Activated T-cell treated with anti-CD3 and anti-CD28 coated beads for 48 hours (primary cell): Measurements from ENCODE around the gene PAX8.
"Not testable (repeated sequence)": the region's sequence is repeated elsewhere in the genome, so short reads cannot be mapped to it uniquely, and the experiment has no call there.

Experiments
- DNase-seq: peaks from one replicate; pipeline ENCODE4 v3.0.0-alpha.2; 2020; ENCODE audit warnings: low read depth

The PAX8 gene

DNA sequence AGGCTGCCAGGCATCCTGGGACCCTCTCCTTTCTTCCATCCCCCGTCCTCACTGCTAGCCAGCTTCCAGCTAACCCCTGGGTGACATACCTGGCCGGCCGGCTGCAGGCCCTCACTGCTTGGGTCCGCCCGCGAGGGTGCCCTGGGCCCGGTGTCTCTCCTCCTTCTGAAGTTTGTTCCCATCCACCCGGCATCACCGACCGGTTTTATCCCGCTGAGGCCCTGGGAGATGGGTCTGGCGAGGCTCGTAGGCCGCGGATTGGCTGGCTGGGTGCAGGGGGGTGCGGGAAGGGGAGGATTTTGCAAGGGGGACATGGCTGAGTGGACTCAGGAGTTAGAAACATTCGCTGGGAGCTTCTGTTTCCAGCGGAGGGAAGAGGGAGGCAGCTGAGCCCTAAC lies at the start of gene PAX8:
PAX8 (minus strand) TSS at position 180 of the 398 bp plus-strand sequence. CDS start 527 bp downstream, outside the sequence.
- DNase-seq, result no peak

DNA sequence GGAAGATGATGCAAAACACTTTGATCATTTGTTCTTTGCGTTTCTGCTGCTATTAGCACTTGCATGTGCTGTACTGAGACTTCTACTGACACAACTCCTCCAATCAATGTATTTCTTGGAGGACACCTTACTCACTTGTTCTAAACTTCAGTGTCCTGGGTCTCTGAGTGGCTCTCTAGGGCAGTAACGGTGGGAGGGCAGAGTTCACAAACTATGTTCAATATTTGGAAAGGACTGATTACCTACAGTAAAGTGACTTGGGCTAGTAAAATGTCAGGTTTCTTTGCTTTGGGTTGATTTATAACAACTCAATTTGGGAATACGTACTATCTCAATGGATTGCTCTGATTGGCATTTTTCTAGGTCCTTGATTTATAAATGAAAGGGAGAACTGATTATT lies 49.3 kb upstream of the PAX8 start:
- DNase-seq, result no peak

DNA sequence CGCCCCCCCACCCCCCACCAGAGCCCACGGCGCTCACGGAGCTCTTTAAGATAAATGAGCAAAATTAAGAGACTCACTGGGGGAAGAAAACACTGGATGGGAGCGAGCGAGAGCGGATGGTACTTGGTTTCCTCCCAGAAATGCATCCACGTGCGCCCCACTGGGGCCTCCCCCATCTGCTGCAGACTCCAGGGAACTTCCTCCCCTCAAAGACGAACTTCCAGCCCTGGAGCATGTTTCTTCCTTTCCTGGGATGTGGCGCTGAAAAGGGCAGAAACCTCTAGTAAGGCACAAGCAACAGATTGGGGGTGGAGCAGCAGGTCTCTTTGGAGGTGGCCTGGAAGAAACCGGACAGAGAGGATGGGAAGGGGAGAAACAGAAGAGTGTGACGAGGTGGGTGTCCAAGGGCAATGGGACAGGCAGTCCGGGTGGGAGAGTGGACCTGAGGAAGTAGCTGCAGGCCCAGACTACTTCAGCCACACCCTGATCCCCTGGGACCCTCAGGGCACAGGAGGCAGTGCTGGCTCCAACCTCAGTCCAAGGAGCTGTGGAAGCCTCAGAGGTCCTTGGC lies 46.5 kb upstream of the PAX8 start:
- not testable (repeated sequence) for DNase-seq

DNA sequence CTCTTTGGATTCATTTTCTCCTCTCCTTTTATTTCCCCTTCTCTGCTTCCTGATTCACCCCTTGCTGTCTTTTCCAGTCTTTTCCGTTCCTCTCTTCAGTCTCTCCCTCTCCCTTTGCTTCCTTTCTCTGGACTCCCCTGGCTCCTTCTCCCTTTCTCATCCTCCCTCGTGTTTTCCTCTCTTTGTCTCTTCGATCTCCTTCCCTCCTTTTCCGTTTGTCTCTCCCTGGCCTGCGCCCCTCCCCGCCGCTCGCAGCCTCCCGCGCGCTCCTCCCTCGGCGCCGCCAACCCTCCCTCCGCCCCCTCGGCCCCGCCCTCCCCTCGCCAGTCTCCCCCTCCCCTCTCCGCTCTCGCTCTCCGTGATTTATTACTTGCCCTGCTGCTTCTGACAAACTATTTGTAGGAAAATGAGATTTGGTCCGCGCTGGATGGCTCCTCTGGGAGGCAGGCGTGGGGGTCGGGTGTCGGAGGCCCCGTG lies 46.0 kb upstream of the PAX8 start:
- peak; percentile 41 for DNase-seq

DNA sequence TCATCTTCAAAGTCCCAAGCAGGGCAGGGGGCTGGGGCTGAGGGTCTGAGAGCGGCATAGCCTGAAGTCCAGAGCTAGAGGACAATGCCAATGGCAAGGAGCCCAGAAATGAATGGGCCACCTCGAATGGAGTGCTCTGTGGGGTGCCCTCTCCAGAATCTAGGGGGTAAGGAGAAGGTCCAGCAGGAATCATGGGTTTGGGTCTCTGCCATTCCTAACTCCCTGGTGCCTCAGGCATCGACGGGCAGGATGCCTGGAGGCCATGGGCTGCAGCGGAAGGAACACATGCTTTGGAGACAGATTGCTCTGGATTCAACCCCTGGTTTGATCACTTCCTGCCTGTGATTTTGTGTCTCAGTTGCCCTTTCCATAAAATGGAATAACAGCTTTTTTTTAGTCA lies 44.4 kb upstream of the PAX8 start:
- not testable (repeated sequence) for DNase-seq

DNA sequence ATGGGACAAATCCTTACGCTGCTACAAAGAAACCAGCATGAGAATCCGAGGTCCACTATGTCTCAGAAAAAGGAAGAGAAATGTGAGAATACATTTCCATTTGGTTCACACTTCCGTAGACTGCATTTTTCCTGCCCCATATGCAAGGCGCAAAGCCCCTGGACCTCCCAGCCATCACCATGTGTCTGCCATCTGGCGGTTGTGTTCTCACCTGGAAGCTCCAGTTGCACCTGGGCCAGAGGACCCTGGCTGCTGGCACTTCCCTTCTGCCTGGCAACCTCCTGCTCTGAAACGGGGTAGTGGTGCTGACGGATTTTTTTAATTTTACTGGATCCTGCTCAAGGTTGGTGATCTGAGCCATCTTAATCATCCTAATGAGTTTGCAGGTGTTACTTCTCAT lies 41.4 kb upstream of the PAX8 start:
- not testable (repeated sequence) for DNase-seq

DNA sequence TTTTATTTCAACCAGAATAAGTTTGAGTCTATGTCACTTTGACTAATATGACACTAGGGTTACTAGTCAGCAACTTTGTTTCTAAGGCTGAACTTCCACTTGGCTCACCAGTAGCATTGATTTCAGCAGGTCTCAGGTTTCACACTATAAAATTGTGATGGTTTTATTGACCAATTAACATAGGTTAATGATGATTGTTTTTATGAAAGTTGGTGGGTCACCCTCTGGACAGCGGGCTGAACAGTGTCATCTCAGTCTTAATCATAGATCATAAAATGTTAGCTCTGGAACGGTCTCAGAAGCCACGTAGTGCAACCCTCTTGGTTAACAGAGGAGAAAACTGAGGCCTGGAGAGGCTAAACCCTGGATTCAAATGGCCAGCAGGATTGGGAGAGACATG lies 40.2 kb upstream of the PAX8 start:
- DNase-seq, result not testable (repeated sequence)

DNA sequence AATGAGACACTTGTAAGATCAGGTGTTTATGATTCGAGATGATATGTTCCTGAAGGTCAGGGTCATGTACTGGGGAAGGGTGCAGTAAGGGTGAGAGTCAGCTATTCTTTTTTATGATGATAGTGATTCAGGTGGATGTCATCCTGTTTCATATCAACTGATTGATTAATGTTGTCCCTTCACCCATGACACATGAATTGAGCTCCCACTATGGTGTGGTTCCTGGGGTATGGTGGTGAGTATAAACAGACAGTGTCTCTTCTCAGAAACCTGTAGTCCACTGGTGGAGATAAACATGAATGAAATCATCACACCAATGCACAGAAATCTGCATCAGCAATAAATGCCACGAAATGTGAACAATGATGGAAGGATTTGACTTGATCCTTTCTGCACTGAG lies 37.4 kb upstream of the PAX8 start:
- no peak for DNase-seq

DNA sequence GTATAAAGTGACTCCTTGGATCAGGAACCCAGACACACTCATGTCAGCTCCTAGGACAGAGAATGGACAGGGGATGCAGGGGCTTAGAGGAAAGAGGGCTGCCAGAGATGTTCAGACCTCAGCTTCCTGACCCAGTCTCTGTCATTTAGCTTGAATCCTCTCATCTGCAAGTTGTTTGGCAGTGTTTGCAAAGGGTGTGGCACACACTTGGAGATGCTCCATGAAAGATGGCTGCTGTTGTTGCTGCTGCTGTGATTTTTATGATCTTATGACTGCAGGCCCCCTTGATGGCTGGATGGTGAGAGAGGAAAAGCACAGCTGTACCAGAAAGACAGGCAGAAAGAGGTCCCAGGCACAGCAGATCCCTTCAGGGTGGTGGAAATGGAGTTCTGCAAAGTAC lies 35.9 kb upstream of the PAX8 start:
- DNase-seq, result not testable (repeated sequence)

DNA sequence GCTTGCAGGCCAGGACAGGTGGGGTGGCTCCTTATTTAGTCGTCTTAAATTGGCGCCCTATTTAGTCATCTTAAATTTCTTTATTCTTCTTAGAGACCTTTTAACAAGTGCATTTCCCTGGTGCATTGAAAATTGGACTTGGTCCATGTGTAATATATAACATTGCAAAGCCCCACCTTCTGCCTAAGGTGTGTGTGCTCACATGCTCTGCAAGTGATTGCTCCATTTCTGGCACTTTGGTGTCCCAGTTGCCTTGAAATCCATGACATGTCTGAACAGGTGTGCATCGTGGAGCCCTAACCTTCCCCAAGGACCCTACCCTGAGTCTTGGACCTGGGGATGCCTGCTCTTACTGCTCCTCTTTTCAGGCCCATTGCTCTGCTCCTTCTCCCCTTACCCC lies 35.5 kb upstream of the PAX8 start:
- not testable (repeated sequence) for DNase-seq

DNA sequence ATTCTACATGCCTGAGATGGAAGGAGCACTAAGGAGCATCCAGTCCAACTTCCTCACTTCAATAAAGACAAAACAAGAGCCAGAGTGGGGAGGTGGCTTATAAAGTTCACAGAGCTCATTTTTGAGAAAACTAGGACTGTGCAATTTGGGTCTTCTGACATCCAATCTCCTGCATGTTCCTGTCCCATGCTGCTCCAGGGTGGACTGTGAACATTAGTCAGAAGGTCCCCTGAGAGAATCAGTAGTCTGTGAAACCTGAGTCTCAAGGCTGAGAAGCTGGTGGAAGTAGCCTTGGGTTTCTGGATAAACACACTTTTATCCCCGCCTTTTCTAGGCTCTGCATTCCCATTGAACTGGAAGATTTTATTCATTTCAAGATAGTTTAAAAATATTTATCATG lies 33.1 kb upstream of the PAX8 start:
- DNase-seq, result not testable (repeated sequence)

DNA sequence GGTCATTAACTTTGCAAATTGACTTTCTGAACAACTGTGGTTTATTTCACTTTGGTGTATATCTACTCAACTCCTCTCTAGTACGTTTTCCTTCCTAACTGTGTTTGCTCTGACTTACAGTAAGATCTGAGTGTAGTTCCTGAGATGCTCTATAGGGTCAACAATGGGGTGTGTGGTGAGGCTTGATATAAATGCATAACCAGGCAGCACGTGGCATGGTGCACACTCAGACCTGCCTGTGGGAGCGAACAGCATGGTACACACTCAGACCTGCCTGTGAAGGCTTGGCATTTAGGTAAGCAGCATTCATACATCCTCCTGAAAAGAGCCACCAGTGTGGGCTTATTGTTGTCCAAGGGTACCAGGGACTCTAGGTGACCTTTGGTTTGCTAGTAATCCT lies 32.5 kb upstream of the PAX8 start:
- DNase-seq, result not testable (repeated sequence)

DNA sequence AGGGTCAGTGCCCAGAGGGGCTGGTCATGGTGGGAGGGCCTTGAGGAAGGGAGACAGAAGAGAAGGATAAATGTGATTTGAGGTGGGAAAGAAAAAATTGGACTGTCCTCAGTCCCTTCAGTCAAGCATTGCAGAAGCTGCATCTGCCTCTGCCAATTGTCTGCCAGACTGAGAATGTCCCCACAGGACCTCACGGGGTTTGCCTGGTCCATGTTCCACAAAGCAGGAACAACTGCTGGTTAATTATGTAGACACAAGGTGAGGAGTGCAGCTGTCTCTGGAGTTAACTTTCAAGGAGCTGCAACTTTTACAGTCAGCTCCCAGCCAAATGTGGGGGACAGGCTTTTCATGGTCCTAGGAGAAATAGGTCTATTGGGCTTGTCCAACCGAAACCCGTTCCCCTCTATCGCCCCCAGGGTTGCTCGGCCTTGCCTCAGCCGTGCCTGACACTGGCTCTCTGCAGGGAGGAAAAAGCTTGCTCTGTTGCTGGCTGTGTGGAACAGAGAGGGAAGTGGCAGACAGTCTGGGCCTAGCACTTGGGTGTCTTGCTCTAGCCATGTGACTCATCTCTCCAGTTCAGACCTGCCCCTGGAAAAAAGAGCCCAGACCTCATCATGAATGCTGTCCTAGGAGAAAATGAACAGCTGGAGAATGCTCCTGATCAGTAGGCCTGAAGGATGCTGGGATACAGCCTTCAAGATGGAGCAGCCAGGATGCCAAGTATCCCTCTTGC lies 31.1 kb upstream of the PAX8 start:
- DNase-seq, result no peak

DNA sequence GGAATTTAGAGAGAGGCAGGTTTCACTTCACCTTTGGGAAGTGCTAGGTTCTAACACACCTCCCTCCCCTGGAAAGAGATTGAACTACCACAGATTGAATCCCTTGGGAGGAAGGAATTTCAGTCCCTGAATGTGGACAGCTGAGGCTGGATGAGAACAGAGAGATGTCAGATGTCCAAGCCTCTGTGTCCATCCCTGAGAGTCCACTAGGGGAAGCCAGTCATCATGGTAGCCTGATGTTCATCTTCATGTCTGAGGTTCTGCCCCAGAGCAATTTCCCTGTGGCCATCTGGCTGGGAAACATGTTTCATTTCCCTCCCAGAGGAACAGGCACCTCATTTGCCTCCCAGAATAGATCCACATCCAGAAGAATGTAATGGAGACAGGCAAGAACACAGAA lies 30.1 kb upstream of the PAX8 start:
- not testable (repeated sequence) for DNase-seq

DNA sequence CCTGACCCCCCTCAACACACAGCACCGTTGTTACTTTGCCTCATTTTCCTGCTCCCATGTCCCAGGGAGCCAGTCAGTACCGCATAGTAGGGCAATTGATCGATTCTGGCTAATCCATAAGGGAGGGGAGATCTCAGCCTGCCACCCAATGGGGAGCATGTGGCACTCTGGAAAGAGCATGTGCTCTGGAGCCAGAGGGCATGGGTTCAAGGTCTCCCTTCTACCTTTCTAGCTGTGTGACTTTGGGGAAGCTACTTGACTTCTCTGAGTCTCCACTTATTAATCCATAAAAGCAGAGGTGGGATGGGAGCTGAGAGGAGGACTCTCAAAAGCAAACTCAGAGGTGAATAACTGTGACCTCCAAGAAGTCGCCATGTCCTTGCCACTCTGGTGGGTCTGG lies 27.5 kb upstream of the PAX8 start:
- not testable (repeated sequence) for DNase-seq

DNA sequence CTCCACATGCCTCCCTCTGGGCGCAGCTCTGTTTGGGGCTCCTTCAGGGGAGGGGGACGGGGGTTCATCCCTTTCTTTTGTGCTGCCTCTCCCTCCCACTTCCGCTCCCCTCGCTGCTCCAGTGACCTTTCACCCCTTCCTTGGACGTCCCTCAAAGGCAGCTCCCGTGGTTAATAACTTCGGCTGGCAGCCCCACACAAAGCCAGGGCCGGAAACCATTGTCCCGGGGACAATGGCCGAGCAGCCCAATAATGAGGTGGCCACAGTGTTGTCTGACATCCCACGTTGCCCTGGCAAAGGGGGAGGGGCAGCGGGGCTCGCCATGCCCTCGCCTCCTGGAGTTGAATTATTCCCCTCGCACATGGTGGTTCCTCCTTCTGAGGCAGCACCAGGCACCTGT lies 27.0 kb upstream of the PAX8 start:
- not testable (repeated sequence) for DNase-seq

DNA sequence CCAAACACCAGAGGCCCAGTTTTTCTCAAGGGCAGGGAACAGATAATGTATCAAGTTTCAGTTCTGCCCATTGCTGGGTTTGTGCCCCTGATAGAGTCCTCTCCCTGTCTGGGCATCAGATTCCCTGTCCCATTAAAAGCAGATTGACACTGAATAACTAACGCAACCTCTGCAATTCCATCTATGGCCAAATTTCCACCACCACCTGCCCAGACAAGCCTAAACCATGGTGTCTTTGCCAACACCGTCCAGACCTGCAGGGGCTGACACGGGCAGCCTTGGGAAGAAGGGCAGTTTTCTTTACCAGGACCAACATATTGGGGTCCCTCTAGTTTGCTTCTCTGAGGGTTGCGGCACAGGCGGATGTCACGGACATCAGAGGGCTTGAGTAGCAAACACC lies 26.4 kb upstream of the PAX8 start:
- DNase-seq, result no peak

DNA sequence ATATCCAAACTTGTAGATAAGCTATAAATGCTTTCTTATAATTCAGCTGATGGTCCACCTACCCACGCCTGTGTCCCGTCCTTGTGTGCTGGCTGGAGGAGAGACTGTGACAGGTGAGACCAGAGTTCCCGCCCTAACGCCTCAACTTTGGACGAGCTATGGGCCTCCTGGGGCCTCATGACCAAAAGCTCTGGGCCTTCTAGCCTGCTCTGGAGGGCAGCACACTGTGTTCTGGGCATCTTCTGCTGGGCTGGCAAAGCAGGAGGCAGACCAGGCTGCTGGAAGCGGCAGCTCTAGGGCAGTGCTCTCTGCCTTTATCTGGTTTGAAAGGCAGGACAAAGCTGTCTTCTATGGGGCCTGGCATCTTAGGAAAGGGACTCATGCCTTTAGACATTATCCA lies 26.0 kb upstream of the PAX8 start:
- DNase-seq, result no peak

DNA sequence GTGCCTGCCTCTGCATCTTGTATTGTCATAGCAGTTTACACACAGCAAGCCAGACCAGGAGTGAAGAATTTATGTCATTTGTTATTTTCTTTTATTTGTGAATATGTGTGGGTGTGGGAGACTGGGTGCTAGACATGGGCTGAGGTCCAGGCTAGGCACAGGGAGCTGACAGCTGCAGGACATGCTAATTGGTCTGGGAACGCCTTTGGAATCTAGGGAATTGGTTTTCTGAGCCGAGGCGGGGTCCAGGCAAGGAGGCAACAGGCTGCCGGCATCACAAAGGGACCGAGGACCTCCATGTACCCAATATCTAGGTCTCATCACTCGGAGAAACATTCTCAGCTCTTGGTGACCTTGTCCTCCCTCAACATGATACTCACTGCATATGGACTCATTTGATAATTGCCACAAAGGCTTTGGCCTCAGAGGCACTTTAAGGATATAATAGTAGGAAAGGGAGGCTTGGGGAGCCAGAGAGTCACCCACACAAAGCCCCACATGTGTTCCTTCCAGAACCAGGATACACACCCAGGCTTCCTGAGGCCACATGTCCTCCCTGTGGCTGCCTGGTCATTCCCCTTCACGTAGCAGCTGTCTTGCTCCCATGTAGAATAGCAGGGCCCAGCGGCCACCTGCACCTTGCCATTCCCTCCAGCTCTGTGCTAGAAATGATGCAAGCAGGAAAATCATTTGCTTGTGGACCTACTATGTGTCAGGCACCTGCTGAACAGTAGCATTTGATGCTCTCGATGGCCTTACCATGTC lies 23.7 kb upstream of the PAX8 start:
- DNase-seq, result not testable (repeated sequence)

DNA sequence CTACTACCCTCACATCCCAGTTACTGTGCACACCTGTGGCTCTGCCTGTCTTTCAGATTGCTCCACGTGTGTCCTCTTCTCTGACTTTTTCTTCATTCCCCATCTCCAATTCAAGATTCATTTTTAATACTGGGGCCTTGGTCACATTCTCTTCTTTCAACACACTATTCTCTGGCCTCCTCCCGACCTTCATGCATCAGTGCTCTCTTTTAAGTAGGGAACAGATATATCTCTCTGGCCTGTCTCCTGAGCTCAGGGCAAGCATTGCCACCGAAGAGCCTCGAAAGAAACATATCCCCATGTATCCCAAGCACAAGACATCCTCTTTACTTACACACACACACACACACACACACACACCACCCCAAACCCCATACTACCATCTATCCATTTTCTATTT lies 21.6 kb upstream of the PAX8 start:
- no peak for DNase-seq

DNA sequence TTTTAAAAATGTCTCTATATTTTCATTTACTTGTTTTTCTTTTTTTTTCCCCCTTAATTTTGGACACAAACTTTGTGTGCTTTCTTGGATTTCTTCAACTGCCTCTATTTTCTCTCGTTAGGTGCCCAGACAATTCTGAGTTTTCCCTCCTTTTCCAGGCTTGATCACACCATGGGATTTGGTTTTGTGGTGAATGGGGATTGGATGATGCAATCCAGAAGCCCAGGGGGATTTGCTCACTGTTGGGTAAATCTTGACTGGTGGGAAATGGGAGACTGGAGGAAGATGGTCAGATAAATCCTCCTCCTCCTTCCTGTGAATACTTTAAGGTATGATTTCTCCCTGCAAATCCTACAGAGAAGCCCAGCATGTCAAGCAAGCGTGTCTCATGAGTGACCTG lies 19.5 kb upstream of the PAX8 start:
- DNase-seq, result no peak

DNA sequence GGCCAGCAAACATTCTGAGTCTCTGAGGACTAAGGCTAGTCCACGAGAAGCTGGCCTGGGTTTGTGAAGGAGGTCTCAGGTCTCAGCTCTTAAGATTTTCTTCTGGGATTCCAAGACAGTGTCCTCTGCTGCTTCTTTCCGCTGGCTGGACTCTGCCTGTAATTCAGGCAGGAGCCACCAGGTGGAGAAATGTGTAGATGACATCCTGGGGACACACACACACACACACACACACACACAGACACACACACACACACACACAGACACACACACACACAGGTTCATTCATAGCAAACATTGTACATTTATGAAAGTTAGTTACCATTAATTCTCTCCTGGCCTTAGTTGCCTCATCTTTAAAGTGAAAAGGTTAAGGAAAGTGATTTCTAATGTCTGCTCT lies 18.9 kb upstream of the PAX8 start:
- peak; percentile 43 for DNase-seq

DNA sequence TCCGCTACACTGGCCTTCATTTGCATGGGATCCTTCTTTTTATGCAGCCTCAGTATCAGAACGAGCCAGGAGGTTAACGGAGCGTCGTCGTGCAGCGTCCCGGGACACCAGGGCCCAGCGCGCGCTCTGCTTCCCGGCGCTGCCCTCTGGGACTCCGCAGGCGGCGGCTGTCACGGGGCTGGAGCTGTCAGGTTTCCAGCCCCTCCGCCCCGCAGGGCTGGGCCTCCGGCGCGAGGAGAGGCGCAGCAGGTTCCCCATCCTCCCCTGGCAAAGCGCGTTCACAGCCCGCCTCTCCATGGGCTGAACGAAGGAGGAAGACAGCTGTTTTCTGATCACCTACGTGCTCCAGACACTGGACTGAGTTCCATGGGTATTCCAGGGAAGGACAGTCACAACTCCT lies 12.5 kb upstream of the PAX8 start:
- DNase-seq, result no peak
